HepG2 (cell line): ENCODE results near the gene ADGRG1. TPM values are rescaled to one million over a fixed set of nuclear protein-coding genes. Genes with fewer than 3 reads are reported as not detected.

Experiments
- ARID2 ChIP-seq: sonication (generic); formaldehyde crosslinking; IDR thresholded peaks from 2 replicates; pipeline ENCODE4 v1.8.1; 2022; ENCODE audit warnings: mild to moderate bottlenecking, missing genetic modification reagents, borderline replicate concordance
- CTCF ChIP-seq: sonication (generic); formaldehyde crosslinking; IDR thresholded peaks from 2 replicates; pipeline ENCODE4 v1.5.0; 2020; ENCODE audit warnings: mild to moderate bottlenecking, missing genetic modification reagents, moderate library complexity
- EED ChIP-seq: sonication (generic); formaldehyde crosslinking; IDR thresholded peaks from 2 replicates; pipeline ENCODE4 v1.5.0; 2020; ENCODE audit warnings: mild to moderate bottlenecking, missing genetic modification reagents
- FOXJ3 ChIP-seq: sonication (generic); formaldehyde crosslinking; IDR thresholded peaks from 2 replicates; pipeline ENCODE4 v1.4.0; 2020; ENCODE audit warnings: missing genetic modification reagents, mild to moderate bottlenecking, borderline replicate concordance
- FOXO4 ChIP-seq: sonication (generic); formaldehyde crosslinking; conservative IDR thresholded peaks from 2 replicates; pipeline ENCODE4 v1.8.1; 2023; ENCODE audit warnings: missing genetic modification reagents
- HDAC1 ChIP-seq: sonication (generic); formaldehyde crosslinking; IDR thresholded peaks from 2 replicates; pipeline ENCODE4 v1.5.1; 2020; ENCODE audit warnings: mild to moderate bottlenecking, missing genetic modification reagents
- HNRNPUL1 ChIP-seq: fragments of 200-400 bp; formaldehyde crosslinking; IDR thresholded peaks from 2 replicates; pipeline ENCODE4 v1.6.1; 2017; ENCODE audit warnings: low read depth, mild to moderate bottlenecking, low read length, moderate library complexity
- MEIS1 ChIP-seq: sonication (generic); formaldehyde crosslinking; IDR thresholded peaks from 2 replicates; pipeline ENCODE4 v1.9.0; 2021; ENCODE audit warnings: mild to moderate bottlenecking, missing genetic modification reagents, moderate library complexity, borderline replicate concordance
- RNF2 ChIP-seq: fragments of 450-650 bp; conservative IDR thresholded peaks from 2 replicates; pipeline ENCODE4 v1.6.1; 2016; ENCODE audit warnings: low read depth
- RXRB ChIP-seq: IDR thresholded peaks from 2 replicates; pipeline ENCODE4 v1.6.1; 2016; ENCODE audit warnings: borderline replicate concordance, missing genetic modification reagents, missing compliant biosample characterization
- STAT6 ChIP-seq: sonication (generic); formaldehyde crosslinking; IDR thresholded peaks from 2 replicates; pipeline ENCODE4 v1.4.0; 2020; ENCODE audit warnings: missing genetic modification reagents, mild to moderate bottlenecking, borderline replicate concordance
- TARDBP ChIP-seq: sonication (generic); formaldehyde crosslinking; IDR thresholded peaks from 2 replicates; pipeline ENCODE4 v1.8.0; 2022; ENCODE audit warnings: mild to moderate bottlenecking, missing genetic modification reagents
- U2AF1 ChIP-seq: fragments of 200-400 bp; formaldehyde crosslinking; optimal IDR thresholded peaks from 2 replicates; pipeline ENCODE3; 2017; ENCODE audit warnings: mild to moderate bottlenecking, low read depth, low read length
- ZBTB14 ChIP-seq: sonication (generic); formaldehyde crosslinking; IDR thresholded peaks from 2 replicates; pipeline ENCODE4 v1.4.0; 2020; ENCODE audit warnings: missing genetic modification reagents
- ZBTB7B ChIP-seq: sonication (generic); formaldehyde crosslinking; IDR thresholded peaks from 2 replicates; pipeline ENCODE4 v1.4.0; 2020; ENCODE audit warnings: missing genetic modification reagents
- ZFY ChIP-seq: sonication (generic); formaldehyde crosslinking; IDR thresholded peaks from 2 replicates; pipeline ENCODE4 v1.4.0; 2020; ENCODE audit warnings: missing genetic modification reagents
- ZNF235 ChIP-seq: sonication (generic); formaldehyde crosslinking; IDR thresholded peaks from 2 replicates; pipeline ENCODE4 v1.8.1; 2023; ENCODE audit warnings: mild to moderate bottlenecking, missing genetic modification reagents, borderline replicate concordance
- ZNF703 ChIP-seq: sonication (generic); formaldehyde crosslinking; IDR thresholded peaks from 2 replicates; pipeline ENCODE4 v1.5.1; 2020; ENCODE audit warnings: missing genetic modification reagents, mild to moderate bottlenecking, moderate library complexity, borderline replicate concordance
- ZSCAN30 ChIP-seq: sonication (generic); formaldehyde crosslinking; IDR thresholded peaks from 2 replicates; pipeline ENCODE4 v1.5.0; 2020; ENCODE audit warnings: mild to moderate bottlenecking, missing genetic modification reagents
- polyA plus RNA-seq, 8 experiments: library from polyadenylated mRNA; depleted of rRNA in 3 of 8; stranded (reverse) in 7 of 8; unstranded in 1 of 8; fragments of >200 nt; fragmentation: Illumina TruSeq in 4 of 8; extraction: Trizol in 4 of 8; gene quantifications; 2 replicates each; pipeline versions ENCODE4 v1.2.1 to v1.2.3, GENCODE V29; 2011 to 2016; ENCODE audit warnings: low read depth in 4 of 8, missing spikeins in 1 of 8, mixed read lengths in 1 of 8; ENCODE audit not compliant: insufficient read depth in 1 of 8
- total RNA-seq, 5 experiments: library from RNA; depleted of rRNA; stranded (reverse); fragments of >200 nt; fragmentation: Illumina TruSeq; extraction: Trizol; gene quantifications; 2 replicates each; pipeline ENCODE4 v1.2.3, GENCODE V29; 2016; ENCODE audit warnings: low read depth in 1 of 5
- TF ChIP-seq, protein P1 (sequence below): sonication (generic); formaldehyde crosslinking; IDR thresholded peaks from 2 replicates; pipeline ENCODE4 v1.5.0; 2020; ENCODE audit warnings: missing genetic modification reagents

ADGRG1 gene
- total and polyA plus RNA-seq, 2 of the 13 experiments (the other 11 are each of a cell fraction or from before 2014, with no cell fraction given) = 2.7 to 5.9 TPM

GRCh38 chr16:57709663-57710062, 81.2 kb downstream of the ADGRG1 start (continued):
- TF ChIP-seq CTCF (CRISPR knock-in tag) (no peak), ZNF703 (CRISPR knock-in tag) (no peak), EED (CRISPR knock-in tag) (no peak), RNF2 (no peak), ZSCAN30 (CRISPR knock-in tag) (no peak), RXRB (CRISPR knock-in tag) (peak; percentile 52; the same call in 1 of the 2 replicates), HDAC1 (CRISPR knock-in tag) (no peak; the same call in 1 of the 2 replicates), ZBTB14 (CRISPR knock-in tag) (no peak), STAT6 (CRISPR knock-in tag) (no peak), TARDBP (CRISPR knock-in tag) (no peak), ZBTB7B (CRISPR knock-in tag) (peak; percentile 78), FOXO4 (CRISPR knock-in tag) (no peak), ARID2 (CRISPR knock-in tag) (no peak), ZNF235 (CRISPR knock-in tag) (no peak), HNRNPUL1 (no peak), U2AF1 (no peak), FOXJ3 (CRISPR knock-in tag) (peak; percentile 88; the same call in 1 of the 2 replicates), MEIS1 (no peak), ZFY (no peak)
- TF ChIP-seq, protein P1, sequence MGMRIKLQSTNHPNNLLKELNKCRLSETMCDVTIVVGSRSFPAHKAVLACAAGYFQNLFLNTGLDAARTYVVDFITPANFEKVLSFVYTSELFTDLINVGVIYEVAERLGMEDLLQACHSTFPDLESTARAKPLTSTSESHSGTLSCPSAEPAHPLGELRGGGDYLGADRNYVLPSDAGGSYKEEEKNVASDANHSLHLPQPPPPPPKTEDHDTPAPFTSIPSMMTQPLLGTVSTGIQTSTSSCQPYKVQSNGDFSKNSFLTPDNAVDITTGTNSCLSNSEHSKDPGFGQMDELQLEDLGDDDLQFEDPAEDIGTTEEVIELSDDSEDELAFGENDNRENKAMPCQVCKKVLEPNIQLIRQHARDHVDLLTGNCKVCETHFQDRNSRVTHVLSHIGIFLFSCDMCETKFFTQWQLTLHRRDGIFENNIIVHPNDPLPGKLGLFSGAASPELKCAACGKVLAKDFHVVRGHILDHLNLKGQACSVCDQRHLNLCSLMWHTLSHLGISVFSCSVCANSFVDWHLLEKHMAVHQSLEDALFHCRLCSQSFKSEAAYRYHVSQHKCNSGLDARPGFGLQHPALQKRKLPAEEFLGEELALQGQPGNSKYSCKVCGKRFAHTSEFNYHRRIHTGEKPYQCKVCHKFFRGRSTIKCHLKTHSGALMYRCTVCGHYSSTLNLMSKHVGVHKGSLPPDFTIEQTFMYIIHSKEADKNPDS (CRISPR knock-in tag) = no peak
